Ascending aorta (tissue), 2 donors: ENCODE data around the gene FBXO5. TPM values are rescaled to one million over a fixed set of nuclear protein-coding genes. Genes with fewer than 3 reads are reported as not detected.

Source experiments
- DNase-seq, 2 donors: peaks; one replicate each; pipeline ENCODE4 v3.0.0-alpha.2; 2019; ENCODE audit warnings: low spot score in 2 of 2
- H3K27ac ChIP-seq, 2 donors: fragments of 200-600 bp; sonication (generic); one replicate each; pipeline ENCODE4 v1.5.1; 2016 to 2017; ENCODE audit warnings: mild to moderate bottlenecking in 1 of 2
- H3K27me3 ChIP-seq: fragments of 200-600 bp; sonication (generic); one replicate; pipeline ENCODE4 v1.5.1; 2017
- H3K36me3 ChIP-seq, 2 donors: fragments of 200-600 bp; sonication (generic); one replicate each; pipeline ENCODE4 v1.5.1; 2016
- H3K4me1 ChIP-seq, 2 donors: fragments of 200-600 bp; sonication (generic); one replicate each; pipeline ENCODE4 v1.5.1; 2016 to 2017; ENCODE audit warnings: mild to moderate bottlenecking in 1 of 2
- H3K4me3 ChIP-seq, 2 donors: fragments of 200-600 bp; sonication (generic); one replicate each; pipeline ENCODE4 v1.5.1; 2016 to 2017; ENCODE audit warnings: mild to moderate bottlenecking in 1 of 2
- H3K9me3 ChIP-seq, 2 donors: fragments of 200-600 bp; sonication (generic); one replicate each; pipeline ENCODE4 v1.5.1; 2016
- intact Hi-C: fragments of 100-400 bp; cut with DNase I; formaldehyde crosslinking; loops from one replicate; pipeline ENCODE4 v1.15.1; 2023
- total RNA-seq: library from RNA; depleted of rRNA; stranded (reverse); fragments of >200 nt; gene quantifications from one replicate; pipeline ENCODE4 v1.1.0, GENCODE V29; 2016
- TF ChIP-seq, protein P1 (sequence below), 3 experiments: fragments of 200-600 bp in 2 of 3; fragments of 450-650 bp in 1 of 3; sonication (generic) in 2 of 3; IDR thresholded peaks; one replicate each; pipeline ENCODE4 v1.5.1; 2016 to 2019; ENCODE audit warnings: antibody characterized with exemption in 3 of 3, mild to moderate bottlenecking in 1 of 3, moderate library complexity in 1 of 3

Gene FBXO5
- total RNA-seq, 1 donor from 2014 or later = not detected

DNA sequence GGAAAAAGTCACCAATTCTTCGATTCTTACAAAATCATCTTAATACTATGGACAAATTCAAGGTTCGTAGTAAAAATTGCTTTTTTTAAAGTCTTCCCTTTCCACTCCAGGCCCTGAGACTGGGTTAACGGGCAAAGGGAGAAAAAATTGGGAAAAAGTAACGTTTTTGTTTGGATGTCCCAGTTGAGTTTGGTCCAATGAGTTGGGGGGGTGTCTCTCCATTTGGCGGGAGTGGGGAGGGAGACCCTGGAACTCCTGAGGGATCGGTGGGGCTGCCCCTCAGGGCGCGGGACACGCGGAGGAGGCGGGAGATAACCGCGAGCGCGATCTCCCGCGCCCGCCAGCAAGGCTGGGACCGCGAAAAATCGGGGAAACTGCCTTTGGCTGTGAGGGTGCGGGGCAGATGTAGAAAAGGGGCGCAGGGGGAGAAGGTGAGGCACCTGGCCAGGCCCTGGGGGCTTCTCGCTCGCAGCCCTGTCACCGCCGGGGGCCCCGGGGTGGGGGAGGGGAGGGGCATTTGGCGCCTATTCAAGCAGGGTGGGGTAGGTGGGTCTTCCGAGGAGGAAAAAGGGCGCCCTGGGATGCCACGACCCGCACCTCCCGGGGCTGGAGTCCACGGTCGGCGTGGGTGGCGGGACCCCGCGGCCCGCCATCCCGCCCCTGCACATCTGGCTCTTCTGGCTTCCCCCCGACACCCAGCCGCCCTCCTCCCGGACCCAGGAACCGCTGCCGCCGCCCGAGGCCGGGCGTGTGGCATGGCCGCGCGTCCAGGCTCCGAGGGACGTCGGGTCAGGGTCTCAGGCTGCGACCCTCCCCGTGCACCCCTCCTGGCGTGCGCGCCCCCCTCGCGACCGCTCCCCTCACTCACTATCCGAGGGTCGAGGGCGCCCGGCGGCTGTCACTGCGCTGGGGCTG lies 595 bp downstream of the FBXO5 start:
- TF ChIP-seq, protein P1, sequence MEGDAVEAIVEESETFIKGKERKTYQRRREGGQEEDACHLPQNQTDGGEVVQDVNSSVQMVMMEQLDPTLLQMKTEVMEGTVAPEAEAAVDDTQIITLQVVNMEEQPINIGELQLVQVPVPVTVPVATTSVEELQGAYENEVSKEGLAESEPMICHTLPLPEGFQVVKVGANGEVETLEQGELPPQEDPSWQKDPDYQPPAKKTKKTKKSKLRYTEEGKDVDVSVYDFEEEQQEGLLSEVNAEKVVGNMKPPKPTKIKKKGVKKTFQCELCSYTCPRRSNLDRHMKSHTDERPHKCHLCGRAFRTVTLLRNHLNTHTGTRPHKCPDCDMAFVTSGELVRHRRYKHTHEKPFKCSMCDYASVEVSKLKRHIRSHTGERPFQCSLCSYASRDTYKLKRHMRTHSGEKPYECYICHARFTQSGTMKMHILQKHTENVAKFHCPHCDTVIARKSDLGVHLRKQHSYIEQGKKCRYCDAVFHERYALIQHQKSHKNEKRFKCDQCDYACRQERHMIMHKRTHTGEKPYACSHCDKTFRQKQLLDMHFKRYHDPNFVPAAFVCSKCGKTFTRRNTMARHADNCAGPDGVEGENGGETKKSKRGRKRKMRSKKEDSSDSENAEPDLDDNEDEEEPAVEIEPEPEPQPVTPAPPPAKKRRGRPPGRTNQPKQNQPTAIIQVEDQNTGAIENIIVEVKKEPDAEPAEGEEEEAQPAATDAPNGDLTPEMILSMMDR (IDR thresholded peaks at IDR 0.05) = no peak
- Histone ChIP-seq H3K9me3 (no peaks in the 10 kb centered on the region), H3K36me3 (no peaks in the 10 kb centered on the region), H3K27ac (no peak overlapping the region), H3K27me3 (no peaks in the 10 kb centered on the region), H3K4me3 (peak overlapping the region; percentile 63 to 93), H3K4me1 (peaks cover 12 to 13% of the 10 kb centered on the region in 2 donors)
- no peak for DNase-seq
- intact Hi-C loops = loop anchor here (2.0 to 10.0 kb wide), 3 partner anchors 21 to 597 kb away; partner anchors contain the start of gene MTRF1L

DNA sequence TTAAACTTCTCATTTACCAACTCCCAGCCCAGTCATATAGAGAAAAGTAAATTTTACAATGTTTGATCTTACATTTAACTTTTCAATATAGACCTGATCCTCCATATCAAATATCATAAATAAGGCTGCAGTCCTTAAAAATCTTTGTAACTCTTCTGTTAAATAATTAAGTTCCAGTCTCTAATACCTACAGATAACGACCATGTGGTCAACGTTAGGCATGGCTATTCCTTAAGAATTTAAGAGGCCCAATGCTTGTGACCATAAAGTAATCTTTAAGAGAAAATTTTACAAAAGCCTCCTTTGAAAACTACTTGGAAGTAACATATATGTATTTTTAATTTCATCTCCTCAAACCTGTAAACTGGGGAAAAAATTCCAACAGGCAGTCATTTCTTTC lies 1.6 kb downstream of the FBXO5 start:
- H3K9me3 ChIP-seq = no peaks in the 10 kb centered on the region
- intact Hi-C loops = loop anchor here (5.0 to 10.0 kb wide), 2 partner anchors 41 to 596 kb away; no protein-coding TSS in a partner anchor
- no peaks in the 10 kb centered on the region for H3K27me3 ChIP-seq
- no peak overlapping the region for H3K4me3 ChIP-seq
- no peak overlapping the region for H3K27ac ChIP-seq
- no peak for DNase-seq
- H3K36me3 ChIP-seq = no peaks in the 10 kb centered on the region
- peaks cover 12 to 13% of the 10 kb centered on the region in 2 donors for H3K4me1 ChIP-seq
- TF ChIP-seq, protein P1 (IDR thresholded peaks at IDR 0.05) = no peak

DNA sequence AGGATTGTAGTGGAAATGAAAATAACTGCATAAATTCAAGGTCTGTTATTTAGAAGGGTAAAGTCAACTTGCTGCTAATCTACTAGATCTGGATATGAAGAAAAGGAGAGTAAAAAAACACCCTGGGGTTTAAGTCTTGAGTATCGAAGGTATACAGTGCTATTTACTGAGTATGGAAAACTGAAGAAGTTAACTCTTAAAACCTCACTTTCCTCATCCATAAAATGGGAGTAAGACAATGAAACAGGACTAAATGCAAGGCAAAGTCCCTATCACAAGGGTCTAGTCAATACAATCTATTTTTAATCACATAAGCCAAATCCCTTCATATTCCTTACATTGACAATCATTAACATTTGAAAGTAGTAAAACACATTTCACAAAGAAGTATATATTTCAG lies 2.2 kb downstream of the FBXO5 start:
- TF ChIP-seq, protein P1 (IDR thresholded peaks at IDR 0.05) = no peak
- no peak for DNase-seq
- Histone ChIP-seq H3K27me3 (no peaks in the 10 kb centered on the region), H3K9me3 (no peaks in the 10 kb centered on the region), H3K4me1 (peaks cover 12 to 13% of the 10 kb centered on the region in 2 donors), H3K27ac (no peak overlapping the region), H3K36me3 (no peaks in the 10 kb centered on the region), H3K4me3 (no peak overlapping the region)
- intact Hi-C loops = loop anchor here (5.0 to 10.0 kb wide), 2 partner anchors 42 to 596 kb away; no protein-coding TSS in a partner anchor

- TF ChIP-seq, protein P1 (IDR thresholded peaks at IDR 0.05) = no peak
- H3K9me3 ChIP-seq = no peaks in the 10 kb centered on the region
- no peak overlapping the region for H3K27ac ChIP-seq
- H3K4me3 ChIP-seq = no peak overlapping the region
- DNase-seq = no peak
- peaks cover 8% of the 10 kb centered on the region in 2 donors for H3K4me1 ChIP-seq
- peaks cover 6 to 12% of the 10 kb centered on the region in 2 donors for H3K36me3 ChIP-seq
- intact Hi-C loops = no loop called here
- no peaks in the 10 kb centered on the region for H3K27me3 ChIP-seq
These were observed 3.7 kb downstream of the FBXO5 start for GRCh38 chr6:152979116-152979515.

- TF ChIP-seq, protein P1 (IDR thresholded peaks at IDR 0.05) = no peak
- no peak for DNase-seq
- intact Hi-C loops = no loop called here
These were observed 4.8 kb downstream of the FBXO5 start for GRCh38 chr6:152978058-152978457.

More at GRCh38 chr6:152978058-152978457, 4.8 kb downstream of the FBXO5 start:
- Histone ChIP-seq H3K4me1 (peaks cover 8% of the 10 kb centered on the region in 2 donors), H3K27ac (no peak overlapping the region), H3K9me3 (no peaks in the 10 kb centered on the region), H3K4me3 (no peak overlapping the region), H3K27me3 (no peaks in the 10 kb centered on the region), H3K36me3 (peaks cover 6 to 20% of the 10 kb centered on the region in 2 donors)
